GM19372 (cell line): Measurements from ENCODE around the gene ELOA2.
"Not testable (repeated sequence)": the region's sequence is repeated elsewhere in the genome, so short reads cannot be mapped to it uniquely, and the experiment has no call there.

Experiments
- ATAC-seq: cut with Tn5 transposase; IDR thresholded peaks from one replicate; pipeline ENCODE4 v1.9.1; 2021; ENCODE audit warnings: mild to moderate bottlenecking, low read depth, moderate library complexity; ENCODE audit not compliant: unreplicated experiment

The ELOA2 gene, protein sequence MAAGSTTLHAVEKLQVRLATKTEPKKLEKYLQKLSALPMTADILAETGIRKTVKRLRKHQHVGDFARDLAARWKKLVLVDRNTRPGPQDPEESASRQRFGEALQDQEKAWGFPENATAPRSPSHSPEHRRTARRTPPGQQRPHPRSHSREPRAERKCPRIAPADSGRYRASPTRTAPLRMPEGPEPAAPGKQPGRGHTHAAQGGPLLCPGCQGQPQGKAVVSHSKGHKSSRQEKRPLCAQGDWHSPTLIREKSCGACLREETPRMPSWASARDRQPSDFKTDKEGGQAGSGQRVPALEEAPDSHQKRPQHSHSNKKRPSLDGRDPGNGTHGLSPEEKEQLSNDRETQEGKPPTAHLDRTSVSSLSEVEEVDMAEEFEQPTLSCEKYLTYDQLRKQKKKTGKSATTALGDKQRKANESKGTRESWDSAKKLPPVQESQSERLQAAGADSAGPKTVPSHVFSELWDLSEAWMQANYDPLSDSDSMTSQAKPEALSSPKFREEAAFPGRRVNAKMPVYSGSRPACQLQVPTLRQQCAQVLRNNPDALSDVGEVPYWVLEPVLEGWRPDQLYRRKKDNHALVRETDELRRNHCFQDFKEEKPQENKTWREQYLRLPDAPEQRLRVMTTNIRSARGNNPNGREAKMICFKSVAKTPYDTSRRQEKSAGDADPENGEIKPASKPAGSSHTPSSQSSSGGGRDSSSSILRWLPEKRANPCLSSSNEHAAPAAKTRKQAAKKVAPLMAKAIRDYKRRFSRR

GRCh38 chr18:47035156-47035671, at the start of gene ELOA2:
Gene ELOA2, minus strand, starts transcription at chr18:47035621. Its CDS starts 357 bp downstream, at chr18:47035264.
- no peak for ATAC-seq

GRCh38 chr18:47081578-47081977, 46.2 kb upstream of the ELOA2 start:
- no peak for ATAC-seq

DNA sequence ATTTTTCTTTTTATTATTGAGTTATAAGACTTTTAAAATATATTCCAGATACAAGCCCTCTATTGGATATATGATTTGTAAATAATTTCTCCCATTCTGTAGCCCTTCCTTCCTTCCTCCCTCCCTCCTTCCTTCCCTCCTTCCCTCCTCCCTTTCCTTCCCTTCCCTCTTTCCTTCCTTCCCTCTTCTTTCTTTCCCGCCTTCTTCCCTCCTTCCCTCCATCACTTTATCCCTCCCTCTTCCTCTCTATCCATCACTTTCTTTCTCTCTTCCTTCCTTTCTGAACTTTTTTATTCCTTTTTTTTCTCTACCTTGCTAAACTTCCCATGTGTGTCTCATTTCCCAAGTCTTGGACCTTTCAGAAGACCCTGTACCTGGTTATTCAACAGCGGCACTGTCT, 45.5 kb upstream of the ELOA2 start:
- ATAC-seq, result no peak

DNA sequence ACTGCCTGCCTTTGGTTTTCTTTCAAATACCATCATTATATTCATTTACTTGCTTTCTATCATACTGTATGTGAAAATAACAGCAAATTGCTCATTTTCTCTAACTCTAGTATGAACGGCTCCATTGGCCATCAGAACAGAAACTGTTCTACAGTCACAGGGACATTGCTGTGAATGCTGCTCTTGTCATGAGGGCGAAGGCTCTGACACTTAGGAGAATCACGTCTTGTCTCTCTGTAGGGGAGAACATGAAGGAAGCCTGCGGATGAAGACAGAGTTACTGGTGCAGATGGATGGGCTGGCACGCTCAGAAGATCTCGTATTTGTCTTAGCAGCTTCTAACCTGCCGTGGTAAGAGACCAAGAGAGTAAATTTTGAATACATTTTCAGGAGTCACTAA, 41.7 kb upstream of the ELOA2 start:
- no peak for ATAC-seq

GRCh38 chr18:47075098-47075883, 39.9 kb upstream of the ELOA2 start:
- ATAC-seq, result no peak

GRCh38 chr18:47067648-47068047, 32.2 kb upstream of the ELOA2 start:
- ATAC-seq, result no peak

- ATAC-seq, result no peak
Measured at GRCh38 chr18:47063096-47063495, 27.7 kb upstream of the ELOA2 start.

- ATAC-seq, result no peak
Measured at GRCh38 chr18:47062471-47062870, 27.1 kb upstream of the ELOA2 start.

DNA sequence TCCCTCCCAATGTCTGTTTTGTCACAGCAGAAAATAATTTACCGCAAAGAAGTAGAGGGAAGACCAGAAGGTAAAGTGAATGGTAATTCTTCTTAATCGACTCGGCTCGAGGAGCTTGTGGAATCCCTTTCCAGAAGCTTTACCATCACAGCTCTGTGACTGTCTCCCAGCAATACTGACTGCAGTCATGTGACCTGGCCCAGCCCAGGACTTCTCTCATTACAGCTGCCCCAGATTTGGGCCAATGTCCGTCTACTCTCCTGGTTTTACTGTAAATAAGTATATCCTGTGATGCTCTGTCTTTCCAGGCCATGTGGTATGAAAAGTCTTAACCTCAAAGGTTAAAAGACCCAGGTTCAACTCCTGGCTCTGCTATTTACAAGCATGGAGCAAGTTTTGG, 18.9 kb upstream of the ELOA2 start:
- ATAC-seq, result no peak

- no peak for ATAC-seq
Measured at GRCh38 chr18:47050468-47050867, 15.0 kb upstream of the ELOA2 start.

DNA sequence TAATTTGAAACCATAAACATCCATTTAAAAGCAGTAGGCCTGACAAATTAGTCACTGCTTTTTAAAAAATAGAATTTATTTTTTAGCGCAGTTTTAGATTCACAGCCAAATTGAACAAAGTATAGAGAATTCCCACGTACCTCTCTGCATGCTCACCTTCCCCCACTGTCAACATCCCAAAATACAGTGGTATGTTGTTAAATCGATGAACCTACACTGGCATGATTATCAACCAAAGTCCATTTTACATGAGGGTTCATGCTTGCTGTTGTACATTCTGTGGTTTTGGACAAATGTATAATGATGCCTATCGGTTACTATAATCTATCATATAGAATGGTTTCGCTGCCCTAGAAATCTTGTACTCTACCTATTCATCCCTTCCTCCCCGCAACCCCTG, 5.6 kb upstream of the ELOA2 start:
- no peak for ATAC-seq

DNA sequence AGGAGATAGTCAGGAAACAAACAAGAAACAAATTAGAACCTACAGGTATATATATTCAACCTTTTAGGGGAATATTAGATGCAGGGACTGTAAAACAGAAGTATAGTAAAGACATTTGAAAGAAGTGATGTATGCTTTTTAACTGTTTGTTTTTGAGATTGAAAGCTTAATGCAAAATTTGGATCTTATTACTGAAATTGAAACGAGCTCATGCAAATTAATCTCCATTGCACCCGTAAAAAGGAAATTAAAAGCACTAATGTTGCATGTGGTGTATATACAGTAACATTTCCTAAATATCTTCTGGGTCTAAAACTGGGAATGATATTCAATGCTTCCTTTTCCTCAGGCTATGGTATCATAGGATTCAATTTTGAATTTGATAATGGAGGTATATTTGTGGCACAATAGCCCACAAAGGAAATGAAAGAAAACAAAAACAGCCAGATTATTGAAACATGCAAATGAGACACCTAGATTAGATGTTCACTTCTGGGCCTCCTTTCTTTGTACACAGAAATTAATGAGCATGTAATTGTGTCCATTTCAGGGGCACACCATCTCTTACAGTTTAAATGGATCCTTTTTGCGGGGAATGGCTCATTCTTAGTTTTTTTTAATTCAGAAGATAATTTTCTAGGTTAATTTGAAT, 1.6 kb upstream of the ELOA2 start:
- ATAC-seq, result no peak

DNA sequence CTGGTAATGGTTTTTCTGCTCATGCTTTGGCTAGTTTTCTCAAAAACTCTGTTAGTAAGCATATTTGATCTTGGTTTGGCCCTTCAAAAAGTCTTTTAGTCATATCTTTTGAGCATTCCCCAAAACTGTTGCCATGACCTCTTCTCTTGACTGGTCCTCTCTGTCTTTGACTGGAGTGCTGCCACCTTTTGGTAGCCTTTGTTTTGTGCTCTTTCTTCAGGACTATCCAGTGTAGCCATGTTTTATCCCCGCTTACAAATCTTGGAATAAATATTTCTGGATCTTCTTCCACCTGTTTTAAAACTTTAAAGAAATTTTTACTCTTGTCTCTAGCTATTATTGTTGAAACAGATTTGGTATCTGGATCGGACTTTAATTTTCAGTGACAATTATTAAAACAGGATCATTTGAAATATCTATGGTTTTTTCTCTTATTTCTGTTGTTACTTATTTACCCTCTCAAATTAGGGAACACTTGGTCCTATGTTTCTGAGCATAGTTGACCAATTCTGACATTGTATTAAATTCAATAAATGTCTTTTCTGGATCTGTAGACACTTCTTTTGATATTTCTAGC, 965 bp upstream of the ELOA2 start:
- ATAC-seq, result no peak

GRCh38 chr18:47034591-47034990, 830 bp downstream of the ELOA2 start:
- not testable (repeated sequence) for ATAC-seq

DNA sequence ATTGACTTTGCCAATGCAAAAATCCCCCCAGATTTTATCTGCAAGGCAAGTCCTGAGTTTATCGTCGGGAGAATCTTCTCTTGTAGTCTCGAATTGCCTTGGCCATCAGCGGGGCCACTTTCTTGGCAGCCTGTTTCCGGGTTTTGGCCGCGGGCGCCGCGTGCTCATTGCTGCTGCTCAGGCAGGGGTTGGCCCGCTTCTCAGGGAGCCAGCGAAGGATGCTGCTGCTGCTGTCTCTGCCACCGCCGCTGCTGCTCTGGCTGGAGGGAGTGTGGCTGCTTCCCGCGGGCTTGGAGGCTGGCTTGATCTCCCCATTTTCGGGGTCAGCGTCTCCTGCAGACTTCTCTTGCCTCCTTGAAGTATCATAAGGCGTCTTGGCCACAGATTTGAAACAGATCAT, 2.5 kb downstream of the ELOA2 start:
- ATAC-seq, result no peak

GRCh38 chr18:47030887-47031286, 4.5 kb downstream of the ELOA2 start:
- not testable (repeated sequence) for ATAC-seq

DNA sequence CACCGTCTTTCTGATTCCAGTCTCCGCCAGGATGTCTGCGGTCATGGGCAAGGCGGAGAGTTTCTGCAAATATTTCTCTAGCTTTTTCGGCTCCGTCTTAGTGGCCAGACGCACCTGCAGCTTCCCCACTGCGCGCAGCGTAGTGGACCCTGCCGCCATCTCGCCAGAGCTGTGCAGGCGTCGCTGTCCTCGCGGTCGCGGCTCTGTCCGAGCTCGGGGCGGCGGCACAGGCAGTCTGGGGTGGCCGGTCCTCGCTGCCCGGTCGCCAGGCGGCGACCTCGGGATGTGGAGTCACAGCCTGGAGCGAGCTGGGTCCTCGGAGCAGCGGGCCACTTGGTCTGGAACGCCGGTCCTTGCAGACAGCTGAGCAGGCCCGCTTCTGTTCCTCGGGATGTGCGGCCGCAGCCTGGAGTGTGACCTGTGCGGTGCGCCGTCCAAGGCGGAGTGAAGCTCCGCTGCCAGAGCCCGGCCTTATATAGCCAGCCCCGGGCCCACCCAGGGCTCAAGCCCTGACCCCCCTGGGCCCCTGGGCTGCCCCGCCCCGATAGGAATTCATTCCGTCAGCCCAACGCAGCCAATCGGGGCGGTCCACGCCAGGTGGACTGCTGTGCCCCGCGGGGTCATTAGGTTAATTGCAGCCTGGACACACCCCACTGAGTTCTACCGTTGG, 5.6 kb downstream of the ELOA2 start:
- ATAC-seq, result not testable (repeated sequence)

- ATAC-seq, result not testable (repeated sequence)
Measured at GRCh38 chr18:47028738-47029137, 6.7 kb downstream of the ELOA2 start.

DNA sequence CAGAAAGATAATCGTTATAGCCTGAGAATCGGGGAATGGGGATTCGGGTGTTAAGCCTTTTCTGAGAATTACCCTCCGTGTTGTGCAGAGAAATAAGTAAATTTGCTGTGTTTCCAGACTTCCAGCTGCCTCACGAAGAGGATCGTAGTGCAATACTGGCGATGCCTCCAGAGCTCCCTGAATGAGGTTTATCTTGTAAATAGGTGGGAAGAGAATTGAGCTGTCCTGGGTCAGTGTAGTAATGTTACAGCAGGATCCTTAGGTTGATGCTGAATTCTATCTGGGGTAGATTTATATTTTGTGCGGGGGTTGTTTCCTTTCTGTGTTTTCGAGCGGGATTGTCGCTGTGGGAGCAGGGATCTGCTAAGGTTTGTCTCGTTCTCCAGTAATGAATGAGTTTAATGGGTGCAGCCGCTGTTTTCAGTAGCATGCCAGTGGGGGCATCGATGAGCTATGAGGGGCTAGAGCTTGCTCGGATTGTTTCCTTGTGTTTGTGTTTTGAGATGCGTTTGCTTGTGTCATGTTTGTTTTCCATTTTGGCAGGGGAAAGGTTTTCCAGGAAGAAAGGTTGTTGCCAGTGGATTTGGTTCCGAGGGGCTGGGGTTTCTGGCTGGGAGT, 9.8 kb downstream of the ELOA2 start:
- not testable (repeated sequence) for ATAC-seq
